ENCODE measurements around the gene TBATA.

GRCh38 chr10:70722820-70723424 is 62.3 kb downstream of the TBATA start:
- TF ChIP-seq CTCF (IDR thresholded peaks at IDR 0.05): no peak
- TF ChIP-seq ZFX (IDR thresholded peaks at IDR 0.05; ENCODE audit: borderline replicate concordance): no peak

Measured in 22Rv1 (cell line).